Measurements from ENCODE around the gene TARBP2. TPM values are rescaled to one million over a fixed set of nuclear protein-coding genes. Genes with fewer than 3 reads are reported as not detected.
"Not testable (repeated sequence)": the region's sequence is repeated elsewhere in the genome, so short reads cannot be mapped to it uniquely, and the experiment has no call there.

The TARBP2 gene
- total RNA-seq, 1 experiment from 2014 or later, result 39.0 TPM

- peaks cover 61% of the 10 kb centered on the region for H3K36me3 ChIP-seq
- no peak overlapping the region for H3K27ac ChIP-seq
- no peaks in the 10 kb centered on the region for H3K4me1 ChIP-seq (replicated peaks)
- H3K27me3 ChIP-seq (replicated peaks), result no peaks in the 10 kb centered on the region
- H3K9me3 ChIP-seq (replicated peaks), result no peaks in the 10 kb centered on the region
- DNase-seq (ENCODE audit: low read depth in 1 of 2, low spot score in 2 of 2), result no peak
- H3K4me3 ChIP-seq, result no peak overlapping the region
Measured at GRCh38 chr12:53524476-53524875, 23.4 kb downstream of the TARBP2 start.

GRCh38 chr12:53530061-53530460 is 29.0 kb downstream of the TARBP2 start:
- no peaks in the 10 kb centered on the region for H3K9me3 ChIP-seq (replicated peaks)
- peaks cover 54% of the 10 kb centered on the region for H3K36me3 ChIP-seq
- no peaks in the 10 kb centered on the region for H3K27me3 ChIP-seq (replicated peaks)
- H3K4me3 ChIP-seq, result no peak overlapping the region
- no peak overlapping the region for H3K27ac ChIP-seq
- H3K4me1 ChIP-seq (replicated peaks), result peaks cover 7% of the 10 kb centered on the region
- DNase-seq (ENCODE audit: low read depth in 1 of 2, low spot score in 2 of 2), result no peak

GRCh38 chr12:53530920-53531319 is 29.8 kb downstream of the TARBP2 start:
- peaks cover 53% of the 10 kb centered on the region for H3K36me3 ChIP-seq
- no peak overlapping the region for H3K4me3 ChIP-seq
- DNase-seq (ENCODE audit: low read depth in 1 of 2, low spot score in 2 of 2), result peak; percentile 18 to 53
- H3K27me3 ChIP-seq (replicated peaks), result no peaks in the 10 kb centered on the region
- no peaks in the 10 kb centered on the region for H3K9me3 ChIP-seq (replicated peaks)
- H3K27ac ChIP-seq, result no peak overlapping the region
- peaks cover 7% of the 10 kb centered on the region for H3K4me1 ChIP-seq (replicated peaks)

GRCh38 chr12:53532021-53532420 is 30.9 kb downstream of the TARBP2 start:
- H3K9me3 ChIP-seq (replicated peaks), result no peaks in the 10 kb centered on the region
- no peaks in the 10 kb centered on the region for H3K27me3 ChIP-seq (replicated peaks)
- H3K36me3 ChIP-seq, result peaks cover 63% of the 10 kb centered on the region

GRCh38 chr12:53532524-53533445 is 31.7 kb downstream of the TARBP2 start:
- H3K36me3 ChIP-seq, result peaks cover 64% of the 10 kb centered on the region
- H3K27me3 ChIP-seq (replicated peaks), result no peaks in the 10 kb centered on the region

More at GRCh38 chr12:53532021-53532420, 30.9 kb downstream of the TARBP2 start:
- no peak overlapping the region for H3K27ac ChIP-seq
- no peak overlapping the region for H3K4me3 ChIP-seq
- no peak for DNase-seq (ENCODE audit: low read depth in 1 of 2, low spot score in 2 of 2)
- H3K4me1 ChIP-seq (replicated peaks), result peaks cover 7% of the 10 kb centered on the region

GRCh38 chr12:53533471-53533870 is 32.4 kb downstream of the TARBP2 start:
- H3K36me3 ChIP-seq, result peaks cover 70% of the 10 kb centered on the region

More at GRCh38 chr12:53532524-53533445, 31.7 kb downstream of the TARBP2 start:
- no peaks in the 10 kb centered on the region for H3K9me3 ChIP-seq (replicated peaks)
- peaks cover 7% of the 10 kb centered on the region for H3K4me1 ChIP-seq (replicated peaks)
- H3K4me3 ChIP-seq, result no peak overlapping the region
- no peak for DNase-seq (ENCODE audit: low read depth in 1 of 2, low spot score in 2 of 2)
- H3K27ac ChIP-seq, result no peak overlapping the region

GRCh38 chr12:53536962-53537361 is 35.9 kb downstream of the TARBP2 start:
- Histone ChIP-seq H3K4me1 (replicated peaks) (no peaks in the 10 kb centered on the region), H3K9me3 (replicated peaks) (no peaks in the 10 kb centered on the region), H3K4me3 (no peak overlapping the region), H3K27ac (no peak overlapping the region), H3K27me3 (replicated peaks) (no peaks in the 10 kb centered on the region), H3K36me3 (peaks cover 65% of the 10 kb centered on the region)
- no peak for DNase-seq (ENCODE audit: low read depth in 1 of 2, low spot score in 2 of 2)

More at GRCh38 chr12:53533471-53533870, 32.4 kb downstream of the TARBP2 start:
- DNase-seq (ENCODE audit: low read depth in 1 of 2, low spot score in 2 of 2), result no peak
- Histone ChIP-seq H3K27me3 (replicated peaks) (no peaks in the 10 kb centered on the region), H3K4me1 (replicated peaks) (peaks cover 7% of the 10 kb centered on the region), H3K4me3 (no peak overlapping the region), H3K27ac (no peak overlapping the region), H3K9me3 (replicated peaks) (no peaks in the 10 kb centered on the region)

GRCh38 chr12:53538209-53538689 is 37.2 kb downstream of the TARBP2 start:
- peak in 1 of 2 experiments; percentile 4 for DNase-seq (ENCODE audit: low read depth in 1 of 2, low spot score in 2 of 2)
- Histone ChIP-seq H3K27ac (no peak overlapping the region; the same call in 1 of the 2 replicates), H3K36me3 (peaks cover 64% of the 10 kb centered on the region), H3K27me3 (replicated peaks) (no peaks in the 10 kb centered on the region), H3K4me1 (replicated peaks) (no peaks in the 10 kb centered on the region), H3K9me3 (replicated peaks) (no peaks in the 10 kb centered on the region), H3K4me3 (no peak overlapping the region)

- no peak for DNase-seq (ENCODE audit: low read depth in 1 of 2, low spot score in 2 of 2)
- Histone ChIP-seq H3K27me3 (replicated peaks) (no peaks in the 10 kb centered on the region), H3K27ac (no peak overlapping the region), H3K4me3 (no peak overlapping the region), H3K9me3 (replicated peaks) (no peaks in the 10 kb centered on the region), H3K4me1 (replicated peaks) (no peaks in the 10 kb centered on the region), H3K36me3 (peaks cover 54% of the 10 kb centered on the region)
Measured at GRCh38 chr12:53539526-53539925, 38.4 kb downstream of the TARBP2 start.

GRCh38 chr12:53543539-53543938 is 42.5 kb downstream of the TARBP2 start:
- Histone ChIP-seq H3K27ac (no peak overlapping the region), H3K9me3 (replicated peaks) (no peaks in the 10 kb centered on the region)

GRCh38 chr12:53548354-53548753 is 47.3 kb downstream of the TARBP2 start:
- not testable (repeated sequence) for H3K4me1 ChIP-seq (replicated peaks); H3K27me3 ChIP-seq (replicated peaks); H3K9me3 ChIP-seq (replicated peaks); DNase-seq (ENCODE audit: low read depth in 1 of 2, low spot score in 2 of 2); H3K4me3 ChIP-seq; H3K27ac ChIP-seq
- H3K36me3 ChIP-seq, result peaks cover 31% of the 10 kb centered on the region

More at GRCh38 chr12:53543539-53543938, 42.5 kb downstream of the TARBP2 start:
- H3K27me3 ChIP-seq (replicated peaks), result no peaks in the 10 kb centered on the region
- no peaks in the 10 kb centered on the region for H3K4me1 ChIP-seq (replicated peaks)
- no peak overlapping the region for H3K4me3 ChIP-seq
- H3K36me3 ChIP-seq, result peaks cover 30% of the 10 kb centered on the region
- DNase-seq (ENCODE audit: low read depth in 1 of 2, low spot score in 2 of 2), result peak; percentile 40 to 54

- not testable (repeated sequence) for H3K27ac ChIP-seq; H3K4me1 ChIP-seq (replicated peaks); H3K4me3 ChIP-seq; H3K27me3 ChIP-seq (replicated peaks); DNase-seq (ENCODE audit: low read depth in 1 of 2, low spot score in 2 of 2); H3K9me3 ChIP-seq (replicated peaks)
- H3K36me3 ChIP-seq, result peaks cover 31% of the 10 kb centered on the region
Measured at GRCh38 chr12:53550131-53550530, 49.0 kb downstream of the TARBP2 start.

- no peak overlapping the region for H3K27ac ChIP-seq
- DNase-seq (ENCODE audit: low read depth in 1 of 2, low spot score in 2 of 2), result no peak
Measured at GRCh38 chr12:53550595-53550994, 49.5 kb downstream of the TARBP2 start.

GRCh38 chr12:53551889-53552291 is 50.8 kb downstream of the TARBP2 start:
- H3K4me1 ChIP-seq (replicated peaks), result no peaks in the 10 kb centered on the region
- no peaks in the 10 kb centered on the region for H3K9me3 ChIP-seq (replicated peaks)
- H3K36me3 ChIP-seq, result peaks cover 31% of the 10 kb centered on the region
- H3K4me3 ChIP-seq, result no peak overlapping the region
- H3K27me3 ChIP-seq (replicated peaks), result no peaks in the 10 kb centered on the region
- DNase-seq (ENCODE audit: low read depth in 1 of 2, low spot score in 2 of 2), result no peak
- H3K27ac ChIP-seq, result no peak overlapping the region

More at GRCh38 chr12:53550595-53550994, 49.5 kb downstream of the TARBP2 start:
- Histone ChIP-seq H3K4me3 (no peak overlapping the region), H3K27me3 (replicated peaks) (no peaks in the 10 kb centered on the region), H3K4me1 (replicated peaks) (no peaks in the 10 kb centered on the region), H3K9me3 (replicated peaks) (no peaks in the 10 kb centered on the region), H3K36me3 (peaks cover 31% of the 10 kb centered on the region)
